ENCODE results near the gene MRPL10.

Gene MRPL10

GRCh38 chr17:47807421-47807820 is 23.9 kb downstream of the MRPL10 start:
- H3K27me3 ChIP-seq (ENCODE audit: control insufficient read depth, insufficient read depth, low read length): peaks cover 17% of the 10 kb centered on the region
- H3K4me2 ChIP-seq (ENCODE audit: low read length): no peak overlapping the region
- peaks cover 11% of the 10 kb centered on the region for H3K4me1 ChIP-seq (ENCODE audit: control insufficient read depth, insufficient read depth, low read length)
- no peaks in the 10 kb centered on the region for H3K9me3 ChIP-seq (replicated peaks; ENCODE audit: low read length)
- H3K4me3 ChIP-seq (ENCODE audit: low read length): no peak overlapping the region
- peaks cover 25% of the 10 kb centered on the region for H3K36me3 ChIP-seq (ENCODE audit: insufficient read depth, low read length)
- no peak overlapping the region for H3K9ac ChIP-seq (ENCODE audit: low read depth, low read length)

GRCh38 chr17:47806913-47807255 is 24.5 kb downstream of the MRPL10 start:
- Histone ChIP-seq H3K4me3 (ENCODE audit: low read length) (no peak overlapping the region), H3K4me2 (ENCODE audit: low read length) (no peak overlapping the region), H3K27me3 (ENCODE audit: control insufficient read depth, insufficient read depth, low read length) (peaks cover 18% of the 10 kb centered on the region), H3K4me1 (ENCODE audit: control insufficient read depth, insufficient read depth, low read length) (peaks cover 11% of the 10 kb centered on the region), H3K9me3 (replicated peaks; ENCODE audit: low read length) (no peaks in the 10 kb centered on the region), H3K9ac (ENCODE audit: low read depth, low read length) (no peak overlapping the region), H3K36me3 (ENCODE audit: insufficient read depth, low read length) (peaks cover 25% of the 10 kb centered on the region)

- H3K9me3 ChIP-seq (replicated peaks; ENCODE audit: low read length): no peaks in the 10 kb centered on the region
- H3K4me2 ChIP-seq (ENCODE audit: low read length): no peak overlapping the region
- peaks cover 11% of the 10 kb centered on the region for H3K4me1 ChIP-seq (ENCODE audit: control insufficient read depth, insufficient read depth, low read length)
- H3K9ac ChIP-seq (ENCODE audit: low read depth, low read length): no peak overlapping the region
- peaks cover 25% of the 10 kb centered on the region for H3K36me3 ChIP-seq (ENCODE audit: insufficient read depth, low read length)
- H3K4me3 ChIP-seq (ENCODE audit: low read length): no peak overlapping the region
- peaks cover 24% of the 10 kb centered on the region for H3K27me3 ChIP-seq (ENCODE audit: control insufficient read depth, insufficient read depth, low read length)
Measured at GRCh38 chr17:47806026-47806912, 25.1 kb downstream of the MRPL10 start.

GRCh38 chr17:47804461-47804860 is 26.9 kb downstream of the MRPL10 start:
- Histone ChIP-seq H3K36me3 (ENCODE audit: insufficient read depth, low read length) (peaks cover 25% of the 10 kb centered on the region), H3K27me3 (ENCODE audit: control insufficient read depth, insufficient read depth, low read length) (peaks cover 41% of the 10 kb centered on the region)

GRCh38 chr17:47803751-47804150 is 27.6 kb downstream of the MRPL10 start:
- H3K36me3 ChIP-seq (ENCODE audit: insufficient read depth, low read length): peaks cover 21% of the 10 kb centered on the region
- no peak overlapping the region for H3K9ac ChIP-seq (ENCODE audit: low read depth, low read length)
- no peaks in the 10 kb centered on the region for H3K9me3 ChIP-seq (replicated peaks; ENCODE audit: low read length)

More at GRCh38 chr17:47804461-47804860, 26.9 kb downstream of the MRPL10 start:
- no peak overlapping the region for H3K9ac ChIP-seq (ENCODE audit: low read depth, low read length)
- no peak overlapping the region for H3K4me2 ChIP-seq (ENCODE audit: low read length)
- no peaks in the 10 kb centered on the region for H3K9me3 ChIP-seq (replicated peaks; ENCODE audit: low read length)
- H3K4me1 ChIP-seq (ENCODE audit: control insufficient read depth, insufficient read depth, low read length): no peaks in the 10 kb centered on the region
- no peak overlapping the region for H3K4me3 ChIP-seq (ENCODE audit: low read length)

GRCh38 chr17:47803201-47803600 is 28.1 kb downstream of the MRPL10 start:
- H3K4me3 ChIP-seq (ENCODE audit: low read length): no peak overlapping the region
- H3K27me3 ChIP-seq (ENCODE audit: control insufficient read depth, insufficient read depth, low read length): peaks cover 48% of the 10 kb centered on the region
- no peaks in the 10 kb centered on the region for H3K9me3 ChIP-seq (replicated peaks; ENCODE audit: low read length)
- peaks cover 15% of the 10 kb centered on the region for H3K36me3 ChIP-seq (ENCODE audit: insufficient read depth, low read length)
- H3K9ac ChIP-seq (ENCODE audit: low read depth, low read length): no peak overlapping the region
- no peak overlapping the region for H3K4me2 ChIP-seq (ENCODE audit: low read length)
- H3K4me1 ChIP-seq (ENCODE audit: control insufficient read depth, insufficient read depth, low read length): no peaks in the 10 kb centered on the region

More at GRCh38 chr17:47803751-47804150, 27.6 kb downstream of the MRPL10 start:
- no peaks in the 10 kb centered on the region for H3K4me1 ChIP-seq (ENCODE audit: control insufficient read depth, insufficient read depth, low read length)
- H3K4me3 ChIP-seq (ENCODE audit: low read length): no peak overlapping the region
- peaks cover 42% of the 10 kb centered on the region for H3K27me3 ChIP-seq (ENCODE audit: control insufficient read depth, insufficient read depth, low read length)
- H3K4me2 ChIP-seq (ENCODE audit: low read length): no peak overlapping the region

GRCh38 chr17:47802341-47803022 is 28.9 kb downstream of the MRPL10 start:
- no peak overlapping the region for H3K9ac ChIP-seq (ENCODE audit: low read depth, low read length)

GRCh38 chr17:47801906-47802305 is 29.4 kb downstream of the MRPL10 start:
- no peaks in the 10 kb centered on the region for H3K4me1 ChIP-seq (ENCODE audit: control insufficient read depth, insufficient read depth, low read length)
- H3K36me3 ChIP-seq (ENCODE audit: insufficient read depth, low read length): peaks cover 4% of the 10 kb centered on the region
- H3K4me3 ChIP-seq (ENCODE audit: low read length): no peak overlapping the region
- no peak overlapping the region for H3K4me2 ChIP-seq (ENCODE audit: low read length)
- peaks cover 56% of the 10 kb centered on the region for H3K27me3 ChIP-seq (ENCODE audit: control insufficient read depth, insufficient read depth, low read length)
- no peak overlapping the region for H3K9ac ChIP-seq (ENCODE audit: low read depth, low read length)
- H3K9me3 ChIP-seq (replicated peaks; ENCODE audit: low read length): no peaks in the 10 kb centered on the region

More at GRCh38 chr17:47802341-47803022, 28.9 kb downstream of the MRPL10 start:
- Histone ChIP-seq H3K4me3 (ENCODE audit: low read length) (no peak overlapping the region), H3K4me2 (ENCODE audit: low read length) (no peak overlapping the region), H3K9me3 (replicated peaks; ENCODE audit: low read length) (no peaks in the 10 kb centered on the region), H3K27me3 (ENCODE audit: control insufficient read depth, insufficient read depth, low read length) (peaks cover 55% of the 10 kb centered on the region), H3K4me1 (ENCODE audit: control insufficient read depth, insufficient read depth, low read length) (no peaks in the 10 kb centered on the region), H3K36me3 (ENCODE audit: insufficient read depth, low read length) (peaks cover 8% of the 10 kb centered on the region)

GRCh38 chr17:47801176-47801765 is 30.1 kb downstream of the MRPL10 start:
- no peak overlapping the region for H3K9ac ChIP-seq (ENCODE audit: low read depth, low read length)
- no peaks in the 10 kb centered on the region for H3K9me3 ChIP-seq (replicated peaks; ENCODE audit: low read length)
- no peak overlapping the region for H3K4me3 ChIP-seq (ENCODE audit: low read length)
- H3K4me1 ChIP-seq (ENCODE audit: control insufficient read depth, insufficient read depth, low read length): no peaks in the 10 kb centered on the region
- no peaks in the 10 kb centered on the region for H3K36me3 ChIP-seq (ENCODE audit: insufficient read depth, low read length)
- peaks cover 59% of the 10 kb centered on the region for H3K27me3 ChIP-seq (ENCODE audit: control insufficient read depth, insufficient read depth, low read length)
- no peak overlapping the region for H3K4me2 ChIP-seq (ENCODE audit: low read length)

- Histone ChIP-seq H3K9me3 (replicated peaks; ENCODE audit: low read length) (no peaks in the 10 kb centered on the region), H3K27me3 (ENCODE audit: control insufficient read depth, insufficient read depth, low read length) (peaks cover 61% of the 10 kb centered on the region), H3K9ac (ENCODE audit: low read depth, low read length) (no peak overlapping the region)
Measured at GRCh38 chr17:47800686-47801085, 30.7 kb downstream of the MRPL10 start.

GRCh38 chr17:47797797-47798196 is 33.5 kb downstream of the MRPL10 start:
- Histone ChIP-seq H3K9ac (ENCODE audit: low read depth, low read length) (no peak overlapping the region), H3K36me3 (ENCODE audit: insufficient read depth, low read length) (no peaks in the 10 kb centered on the region), H3K4me3 (ENCODE audit: low read length) (no peak overlapping the region), H3K4me1 (ENCODE audit: control insufficient read depth, insufficient read depth, low read length) (no peaks in the 10 kb centered on the region), H3K4me2 (ENCODE audit: low read length) (no peak overlapping the region), H3K27me3 (ENCODE audit: control insufficient read depth, insufficient read depth, low read length) (peaks cover 70% of the 10 kb centered on the region), H3K9me3 (replicated peaks; ENCODE audit: low read length) (no peaks in the 10 kb centered on the region)

More at GRCh38 chr17:47800686-47801085, 30.7 kb downstream of the MRPL10 start:
- no peaks in the 10 kb centered on the region for H3K4me1 ChIP-seq (ENCODE audit: control insufficient read depth, insufficient read depth, low read length)
- H3K4me2 ChIP-seq (ENCODE audit: low read length): no peak overlapping the region
- H3K4me3 ChIP-seq (ENCODE audit: low read length): no peak overlapping the region
- no peaks in the 10 kb centered on the region for H3K36me3 ChIP-seq (ENCODE audit: insufficient read depth, low read length)
